Keratinocyte (primary cell): ENCODE data around the gene SOX2. TPM values are rescaled to one million over a fixed set of nuclear protein-coding genes. Genes with fewer than 3 reads are reported as not detected.

Experiments
- DNase-seq: peaks from one replicate; pipeline ENCODE4 v3.0.0-alpha.2; 2011; ENCODE audit warnings: low read depth, missing footprints, low spot score
- FAIRE-seq: peaks from 2 replicates; lab custom pipeline; 2011; peaks lifted over from hg19 to GRCh38; lab: Jason Lieb, UNC
- H2AFZ ChIP-seq: 2 replicates; pipeline ENCODE4 v1.6.0; 2012; ENCODE audit warnings: low read length, control low read depth, inconsistent platforms; ENCODE audit not compliant: control insufficient read depth
- H3K27ac ChIP-seq: 2 replicates; pipeline ENCODE4 v1.5.1; 2011; ENCODE audit warnings: low read length; ENCODE audit not compliant: control insufficient read depth, insufficient read depth
- H3K27me3 ChIP-seq: 3 replicates; pipeline ENCODE4 v1.6.0; 2011; ENCODE audit warnings: low read length; ENCODE audit not compliant: control insufficient read depth, insufficient read depth; ENCODE audit errors: extremely low read depth
- H3K36me3 ChIP-seq, 2 experiments: 2 replicates in 1 of 2; 3 replicates in 1 of 2; pipeline ENCODE4 v1.5.1; 2011; ENCODE audit warnings: low read length in 2 of 2, mild to moderate bottlenecking in 1 of 2; ENCODE audit not compliant: control insufficient read depth in 2 of 2, insufficient read depth in 2 of 2; ENCODE audit errors: extremely low read depth in 1 of 2
- H3K4me1 ChIP-seq: 3 replicates; pipeline ENCODE4 v1.5.1; 2011; ENCODE audit warnings: low read length; ENCODE audit not compliant: control insufficient read depth, insufficient read depth; ENCODE audit errors: extremely low read depth
- H3K4me2 ChIP-seq: 3 replicates; pipeline ENCODE4 v1.6.0; 2011; ENCODE audit warnings: low read depth, low read length; ENCODE audit not compliant: control insufficient read depth, insufficient read depth; ENCODE audit errors: extremely low read depth
- H3K4me3 ChIP-seq, 3 experiments: fragments of 200-600 bp in 1 of 3; sonication (generic) in 1 of 3; 2 replicates in 2 of 3; 3 replicates in 1 of 3; pipeline ENCODE4 v1.5.1; 2011 to 2016; ENCODE audit warnings: low read length in 3 of 3, mild to moderate bottlenecking in 3 of 3, control low read depth in 2 of 3, inconsistent platforms in 1 of 3, low read depth in 1 of 3, mixed read lengths in 1 of 3, mixed run types in 1 of 3, moderate library complexity in 1 of 3; ENCODE audit not compliant: control insufficient read depth in 2 of 3, insufficient read depth in 2 of 3; ENCODE audit errors: extremely low read depth in 1 of 3
- H3K79me2 ChIP-seq: 2 replicates; pipeline ENCODE4 v1.6.0; 2012; ENCODE audit warnings: low read length; ENCODE audit not compliant: control insufficient read depth, insufficient read depth
- H3K9ac ChIP-seq: 3 replicates; pipeline ENCODE4 v1.6.0; 2011; ENCODE audit warnings: low read length; ENCODE audit not compliant: control insufficient read depth, insufficient read depth; ENCODE audit errors: extremely low read depth
- H3K9me1 ChIP-seq: 3 replicates; pipeline ENCODE4 v1.6.0; 2011; ENCODE audit warnings: low read length; ENCODE audit not compliant: control insufficient read depth, insufficient read depth; ENCODE audit errors: extremely low read depth
- H3K9me3 ChIP-seq: 2 replicates; pipeline ENCODE4 v1.5.1; 2012; ENCODE audit warnings: low read depth, low read length; ENCODE audit not compliant: control insufficient read depth
- H4K20me1 ChIP-seq: 3 replicates; pipeline ENCODE4 v1.6.0; 2011; ENCODE audit warnings: low read length; ENCODE audit not compliant: control insufficient read depth, insufficient read depth; ENCODE audit errors: extremely low read depth
- CTCF ChIP-seq, 3 experiments: IDR thresholded peaks in 1 of 3; conservative IDR thresholded peaks in 1 of 3; optimal IDR thresholded peaks in 1 of 3; 2 replicates in 2 of 3; 3 replicates in 1 of 3; pipeline versions ENCODE3 to v1.5.1; 2011; ENCODE audit warnings: low read length in 3 of 3, mild to moderate bottlenecking in 3 of 3, moderate library complexity in 2 of 3, control low read depth in 1 of 3, inconsistent platforms in 1 of 3; ENCODE audit not compliant: insufficient read depth in 2 of 3; ENCODE audit errors: extremely low read depth in 1 of 3
- EZH2 ChIP-seq: IDR thresholded peaks from one replicate; pipeline ENCODE4 v1.6.1; 2012; ENCODE audit warnings: inconsistent platforms, mild to moderate bottlenecking, low read length, moderate library complexity
- dilution Hi-C: fragments of 300-500 bp; cut with MboI; formaldehyde crosslinking; loops from one replicate; pipeline ENCODE4 v1.7.0; 2020; ENCODE audit warnings: low sequenced_read_pairs; ENCODE audit not compliant: extremely low pct_ligation_motif_present
- polyA plus RNA-seq, 5 experiments: library from polyadenylated mRNA; depleted of rRNA in 3 of 5; stranded (reverse) in 3 of 5; stranded (forward) in 1 of 5; unstranded in 1 of 5; fragments of >200 nt; gene quantifications; 1 replicate in 1 of 5; 2 replicates in 3 of 5; 3 replicates in 1 of 5; pipeline versions ENCODE4 v1.2.1 to v1.2.3, GENCODE V29; 2011 to 2012; ENCODE audit warnings: missing spikeins in 2 of 5, low read depth in 1 of 5, low replicate concordance in 1 of 5

SOX2 gene
- polyA plus RNA-seq, 1 donor (not counting 4 experiments of a cell fraction or from before 2014, with no cell fraction given): not detected

- H3K4me3 ChIP-seq: peak overlapping the region in 1 of 3 experiments; percentile 23
- peaks cover 56% of the 10 kb centered on the region for H3K27me3 ChIP-seq
- no peak overlapping the region for H3K9ac ChIP-seq
- H3K4me2 ChIP-seq: peak overlapping the region; percentile 6
- H3K79me2 ChIP-seq: no peaks in the 10 kb centered on the region
- H3K9me3 ChIP-seq: no peaks in the 10 kb centered on the region
- no peaks in the 10 kb centered on the region for H3K9me1 ChIP-seq
- TF ChIP-seq EZH2 (peak; percentile 83), CTCF (optimal IDR thresholded peaks at IDR 0.05 in 1 of 3, IDR thresholded peaks at IDR 0.05 in 1 of 3, conservative IDR thresholded peaks at IDR 0.05 in 1 of 3; ENCODE audit: extremely low read depth in 1 of 3, insufficient read depth in 2 of 3, low read length in 3 of 3) (no peak)
- DNase-seq: no peak
- no peak overlapping the region for H2AFZ ChIP-seq
- no peak overlapping the region for H3K27ac ChIP-seq
- H3K4me1 ChIP-seq: peaks cover 12% of the 10 kb centered on the region
- H3K36me3 ChIP-seq: no peaks in the 10 kb centered on the region
- no peak for FAIRE-seq
- dilution Hi-C loops: no loop called here
- H4K20me1 ChIP-seq: no peaks in the 10 kb centered on the region
These were observed 7.9 kb upstream of the SOX2 start for GRCh38 chr3:181703601-181704420.

- Histone ChIP-seq H3K4me2 (peak overlapping the region; percentile 20), H3K4me3 (no peak overlapping the region), H3K27me3 (peaks cover 54% of the 10 kb centered on the region), H3K27ac (no peak overlapping the region), H3K4me1 (peaks cover 11% of the 10 kb centered on the region), H3K9me3 (no peaks in the 10 kb centered on the region), H3K36me3 (no peaks in the 10 kb centered on the region), H3K9me1 (no peaks in the 10 kb centered on the region), H2AFZ (no peak overlapping the region), H3K79me2 (no peaks in the 10 kb centered on the region), H4K20me1 (no peaks in the 10 kb centered on the region), H3K9ac (no peak overlapping the region)
- no peak for DNase-seq
- dilution Hi-C loops: no loop called here
- TF ChIP-seq EZH2: peak; percentile 76
- no peak for TF ChIP-seq CTCF (optimal IDR thresholded peaks at IDR 0.05 in 1 of 3, IDR thresholded peaks at IDR 0.05 in 1 of 3, conservative IDR thresholded peaks at IDR 0.05 in 1 of 3; ENCODE audit: extremely low read depth in 1 of 3, insufficient read depth in 2 of 3, low read length in 3 of 3)
- no peak for FAIRE-seq
These were observed 7.2 kb upstream of the SOX2 start for GRCh38 chr3:181704421-181705085.
